ENCODE results near the gene EXPH5. TPM values are rescaled to one million over a fixed set of nuclear protein-coding genes. Genes with fewer than 3 reads are reported as not detected.

EXPH5 gene, protein sequence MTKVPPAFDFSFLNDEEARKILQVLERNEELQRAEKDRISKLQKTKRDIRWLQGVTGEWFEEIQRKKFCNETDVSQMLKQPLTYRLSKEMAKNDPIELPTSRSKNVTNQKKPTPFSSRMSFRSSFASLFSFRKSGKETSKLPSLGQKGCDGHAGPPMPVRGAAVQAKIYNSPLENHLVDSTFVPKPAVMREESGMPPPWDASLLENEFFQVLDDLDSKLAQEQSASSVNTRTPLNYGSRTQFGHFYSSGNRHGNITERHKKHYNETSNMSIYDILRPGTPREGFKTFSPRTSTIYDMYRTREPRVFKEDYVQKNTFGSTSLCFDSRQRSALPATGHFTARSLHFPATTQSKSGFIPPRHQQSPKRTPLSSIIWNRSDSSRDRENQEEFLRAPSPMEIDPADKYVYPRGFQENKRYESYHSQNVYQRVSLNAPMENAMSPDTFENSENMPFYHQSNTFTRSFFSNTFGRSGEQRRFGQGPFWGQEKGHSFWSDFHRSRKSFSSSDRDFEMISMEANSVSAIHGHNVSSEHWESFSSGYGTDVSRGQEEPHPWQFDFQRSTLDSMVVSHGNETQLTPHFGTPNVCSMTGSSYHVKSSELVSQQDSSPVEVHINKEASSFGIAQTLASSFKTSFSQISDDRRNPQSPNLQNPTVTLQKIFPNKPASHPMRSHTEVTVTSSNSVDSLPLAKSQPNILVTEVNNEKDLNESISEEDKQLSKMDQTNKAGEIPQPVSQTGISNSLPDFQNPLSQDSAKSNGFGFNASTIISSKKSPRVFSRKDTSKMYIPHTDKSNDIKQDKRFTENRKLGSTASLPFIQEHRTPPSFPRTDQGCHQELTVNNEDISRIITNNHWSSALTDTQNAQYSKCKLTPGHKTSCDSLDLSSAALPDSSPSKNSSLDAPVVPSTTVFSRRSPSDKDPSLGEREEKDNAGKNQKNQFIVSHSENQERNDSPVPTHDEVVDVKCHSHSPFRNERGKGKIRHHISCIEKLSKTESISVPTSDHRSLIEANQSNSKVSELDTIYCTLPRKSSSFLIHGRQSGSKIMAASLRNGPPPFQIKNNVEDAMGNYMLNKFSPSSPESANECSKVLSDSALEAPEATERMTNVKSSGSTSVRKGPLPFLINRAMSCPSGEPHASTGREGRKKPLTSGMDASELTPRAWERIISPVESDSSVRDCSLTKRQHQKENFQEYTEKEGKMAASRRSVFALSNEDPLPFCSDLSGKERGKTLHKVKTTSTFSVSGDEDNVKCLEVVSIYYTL (N-terminal part only)
- under 0.01 and 0.39 TPM in 2 replicates for total RNA-seq

DNA sequence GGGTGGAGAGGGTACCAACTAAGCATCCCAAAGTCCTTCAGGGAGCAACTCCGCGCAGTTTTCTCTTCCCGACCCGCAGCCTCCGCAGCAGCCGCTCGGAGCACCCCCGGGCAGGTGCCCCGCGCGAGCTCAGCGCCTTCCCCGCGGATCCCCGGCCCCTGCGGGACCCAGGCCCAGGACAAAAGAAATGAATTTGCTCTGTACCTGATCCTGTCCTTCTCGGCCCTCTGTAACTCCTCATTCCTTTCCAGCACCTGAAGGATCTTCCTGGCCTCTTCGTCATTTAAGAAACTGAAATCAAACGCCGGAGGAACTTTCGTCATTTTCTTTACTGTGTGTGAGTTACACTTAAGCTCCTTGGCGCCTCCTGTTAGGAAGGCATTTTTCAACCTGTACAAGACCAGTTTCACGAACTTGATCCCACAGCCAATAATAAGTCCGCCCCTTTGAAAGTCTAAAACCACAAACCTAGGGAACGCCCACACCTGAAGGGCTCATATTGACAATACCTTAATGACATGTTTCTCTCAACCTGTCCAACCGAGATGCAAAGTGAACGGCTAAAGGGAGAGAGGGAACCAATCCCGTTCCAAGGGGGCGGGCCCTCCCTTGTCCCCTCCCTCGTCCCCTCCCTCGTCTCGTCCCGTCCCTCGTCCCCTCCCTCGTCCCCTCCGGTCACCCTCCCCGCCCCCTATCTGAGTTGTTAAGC is at the start of gene EXPH5:
TSS of gene EXPH5 (minus strand) at position 555 of the 709 bp plus-strand sequence. CDS start at position 323, 232 bp downstream.

DNA sequence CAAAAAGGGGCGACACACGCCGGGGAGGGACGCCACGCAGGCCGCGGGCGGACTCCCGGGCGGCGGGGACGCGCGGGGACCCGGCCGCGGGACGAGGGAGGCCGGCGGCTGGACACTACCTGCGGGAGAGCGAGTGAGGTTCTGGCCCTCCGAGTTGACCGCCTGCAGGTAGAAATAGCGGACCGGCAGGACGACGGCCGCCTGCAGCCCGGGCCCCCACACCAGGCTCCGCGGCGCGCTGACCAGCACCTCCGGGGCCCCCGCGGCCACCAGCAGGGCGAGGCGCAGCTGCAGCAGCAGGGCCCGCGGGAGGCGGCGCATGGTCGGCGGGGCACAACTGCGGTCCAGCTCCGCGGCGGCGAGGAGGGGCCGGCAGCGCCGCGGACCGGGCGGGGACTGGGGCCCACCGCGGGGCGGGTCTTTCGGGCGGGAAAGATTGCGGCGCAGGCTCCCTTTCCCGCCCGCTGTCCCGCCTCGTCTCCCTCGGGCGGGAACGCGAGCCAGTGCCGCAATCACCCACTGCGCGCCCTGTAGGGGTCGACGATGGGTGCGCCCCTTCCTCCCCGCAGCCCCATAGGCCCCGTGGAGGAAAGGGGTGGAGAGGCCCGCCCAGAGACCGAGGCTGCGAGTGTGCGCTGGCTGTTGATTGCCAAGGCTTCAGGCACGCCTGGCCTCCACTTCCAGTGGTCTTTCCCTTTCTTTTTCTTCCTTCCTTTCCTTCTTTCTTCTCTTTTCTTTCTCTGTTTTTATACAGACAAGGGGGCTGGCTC is 95.3 kb downstream of the EXPH5 start, which contains the start of gene POGLUT3:
TSS of gene POGLUT3 (minus strand) at position 339 of the 770 bp plus-strand sequence. CDS start at position 321, 18 bp downstream.

DNA sequence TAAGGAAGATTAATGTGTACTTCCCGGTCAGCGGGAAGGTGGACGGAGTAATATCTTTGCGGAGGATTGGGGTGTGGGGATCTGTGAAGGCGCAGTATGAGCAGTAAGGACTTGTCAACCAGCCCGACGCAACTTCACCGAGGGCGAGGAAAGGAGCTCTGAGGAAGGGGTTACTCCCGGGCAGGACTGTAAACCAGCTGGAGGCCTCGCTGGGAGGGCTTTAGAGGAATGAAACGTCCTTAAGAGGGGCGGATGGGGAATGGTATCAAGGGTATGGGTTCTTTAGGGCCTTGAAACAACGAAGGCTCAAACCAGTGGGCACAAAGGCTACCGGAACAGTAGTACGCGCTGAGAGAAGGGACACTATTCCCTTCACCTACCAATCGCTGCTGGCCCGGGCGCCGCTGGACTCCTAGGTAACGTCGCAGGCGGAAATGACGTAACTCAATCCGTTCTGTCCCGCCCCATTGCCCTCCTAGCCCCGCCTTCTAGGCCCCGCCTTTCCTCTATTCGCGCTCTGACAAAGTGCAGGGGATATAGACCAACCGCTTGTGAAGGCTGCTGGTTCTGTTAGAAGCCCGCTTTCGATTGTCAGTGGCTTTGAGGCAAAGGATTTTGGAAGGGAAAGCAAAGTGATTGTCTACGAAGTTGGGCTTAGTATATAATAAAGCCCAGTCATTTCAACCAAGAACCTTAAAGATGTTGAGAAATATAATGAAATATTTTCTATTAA is 126.3 kb downstream of the EXPH5 start, which contains the start of gene C11orf65:
TSS of gene C11orf65 (minus strand) at position 439 of the 733 bp plus-strand sequence. CDS start 5,970 bp downstream, outside the sequence.

Other genes with a start within 250 kb of the EXPH5 start
- 0.39 and 1.8 TPM in 2 replicates for gene C11orf65, start 126.2 kb downstream of the EXPH5 start, total RNA-seq
- 33.0 and 39.7 TPM in 2 replicates for gene POGLUT3, start 95.4 kb downstream of the EXPH5 start, total RNA-seq
- 18.7 and 27.8 TPM in 2 replicates for gene DDX10, start 71.3 kb upstream of the EXPH5 start, total RNA-seq